Measurements from ENCODE around the gene DNAJC16.

Gene DNAJC16

DNA sequence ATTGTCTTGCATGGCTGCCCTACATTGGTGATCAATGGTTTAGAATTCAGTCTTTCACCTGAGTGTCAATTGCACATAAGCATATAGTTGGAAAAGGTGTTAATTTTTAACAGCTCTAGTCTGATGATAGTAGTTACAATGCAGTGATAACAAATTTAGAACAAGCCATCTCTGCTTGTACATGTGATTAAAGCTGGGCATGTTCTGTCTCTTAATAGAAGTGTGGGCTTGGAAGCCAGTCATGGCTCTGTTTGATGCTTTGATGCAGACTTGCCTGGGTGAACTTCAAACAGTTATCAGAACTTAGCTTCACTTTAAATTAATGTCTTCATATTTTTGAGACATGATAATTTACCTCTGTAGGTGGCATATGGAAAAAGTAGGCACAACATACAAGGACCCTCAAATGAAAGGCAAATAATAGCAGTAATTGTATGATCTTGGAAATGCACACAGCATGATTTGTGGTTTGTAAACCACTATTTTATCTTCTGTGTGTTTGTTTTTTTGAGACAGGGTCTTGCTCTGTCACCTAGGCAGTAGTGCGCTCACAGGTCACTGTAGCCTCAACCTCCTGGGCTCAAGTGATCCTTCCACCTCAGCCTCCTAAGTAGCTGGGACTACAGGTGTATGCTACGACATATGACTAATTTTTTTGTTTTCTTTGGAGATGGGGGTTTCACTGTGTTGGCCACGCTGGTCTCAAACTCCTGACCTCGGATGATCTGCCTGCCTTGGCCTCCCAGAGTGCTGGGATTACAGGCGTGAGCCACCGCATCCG is 94.4 kb downstream of the DNAJC16 start:
- DNase-seq (ENCODE audit: low read depth), result no peak

DNA sequence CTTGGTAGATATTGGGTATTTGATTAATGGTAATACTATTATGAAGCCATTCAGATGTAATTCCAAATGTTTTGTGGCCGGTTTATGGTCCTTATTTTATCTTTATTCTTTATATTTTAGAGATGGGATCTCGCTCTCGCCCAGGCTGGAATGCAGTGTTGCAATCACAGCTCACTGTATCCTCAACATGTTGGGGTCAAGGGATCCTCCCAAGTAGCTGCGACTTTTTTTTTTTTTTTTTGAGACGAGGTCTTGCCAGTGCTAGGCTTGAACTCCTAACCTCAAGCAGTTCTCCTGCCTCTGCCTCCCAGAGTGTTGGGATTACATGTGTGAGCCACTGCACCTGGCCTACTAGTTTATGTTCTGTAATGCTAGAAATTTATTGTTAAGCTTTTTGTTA is 95.3 kb downstream of the DNAJC16 start:
- DNase-seq (ENCODE audit: low read depth), result no peak

DNA sequence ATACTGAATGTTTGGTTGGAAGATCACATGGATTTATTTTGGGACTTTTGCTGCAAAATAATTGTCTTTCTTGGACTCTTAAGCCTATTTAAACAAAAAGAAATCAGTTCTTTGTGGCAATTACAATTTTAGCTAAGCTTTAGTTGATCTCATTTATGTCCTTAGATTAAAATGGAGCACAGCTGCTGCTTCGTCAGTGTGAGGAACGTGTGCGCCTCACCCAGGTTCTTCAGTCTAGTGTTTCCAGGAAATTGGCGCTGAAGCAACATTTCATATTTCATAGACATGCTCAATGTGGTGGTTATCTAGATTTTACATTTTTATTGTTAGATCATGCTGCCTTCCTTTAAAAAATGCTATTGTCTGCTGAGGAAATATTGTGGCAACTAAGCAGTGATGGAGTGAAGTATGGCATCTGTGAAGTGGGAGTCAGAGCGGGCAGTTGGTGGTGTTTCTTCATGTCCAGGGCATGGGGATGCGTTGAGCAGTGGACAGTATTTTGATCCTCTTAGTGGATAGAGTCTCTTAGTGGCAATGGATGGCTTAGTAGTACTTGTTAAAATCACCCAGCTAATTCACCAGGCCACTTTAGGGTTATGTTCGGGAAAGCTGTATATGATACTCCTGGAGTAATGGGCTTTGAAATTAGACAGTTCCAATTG is 96.2 kb downstream of the DNAJC16 start:
- no peak for DNase-seq (ENCODE audit: low read depth)

DNA sequence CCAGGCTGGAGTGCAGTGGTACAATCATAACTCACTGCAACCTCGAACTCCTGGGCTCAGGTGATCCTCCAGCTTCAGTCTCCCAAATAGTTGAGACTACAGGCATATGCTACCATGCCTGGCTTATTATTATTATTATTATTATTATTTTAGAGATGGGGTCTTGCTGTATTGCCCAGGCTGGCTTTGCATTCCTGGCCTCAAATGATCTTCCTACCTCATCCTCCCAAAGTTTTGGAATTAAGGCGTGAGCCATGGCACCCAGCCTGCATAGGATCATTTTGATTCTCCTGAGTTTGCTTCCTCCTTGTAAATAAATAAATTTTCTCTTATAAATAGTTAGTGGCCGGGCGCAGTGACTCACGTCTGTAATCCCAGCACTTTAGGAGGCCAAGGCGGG is 96.8 kb downstream of the DNAJC16 start:
- DNase-seq (ENCODE audit: low read depth), result no peak

DNA sequence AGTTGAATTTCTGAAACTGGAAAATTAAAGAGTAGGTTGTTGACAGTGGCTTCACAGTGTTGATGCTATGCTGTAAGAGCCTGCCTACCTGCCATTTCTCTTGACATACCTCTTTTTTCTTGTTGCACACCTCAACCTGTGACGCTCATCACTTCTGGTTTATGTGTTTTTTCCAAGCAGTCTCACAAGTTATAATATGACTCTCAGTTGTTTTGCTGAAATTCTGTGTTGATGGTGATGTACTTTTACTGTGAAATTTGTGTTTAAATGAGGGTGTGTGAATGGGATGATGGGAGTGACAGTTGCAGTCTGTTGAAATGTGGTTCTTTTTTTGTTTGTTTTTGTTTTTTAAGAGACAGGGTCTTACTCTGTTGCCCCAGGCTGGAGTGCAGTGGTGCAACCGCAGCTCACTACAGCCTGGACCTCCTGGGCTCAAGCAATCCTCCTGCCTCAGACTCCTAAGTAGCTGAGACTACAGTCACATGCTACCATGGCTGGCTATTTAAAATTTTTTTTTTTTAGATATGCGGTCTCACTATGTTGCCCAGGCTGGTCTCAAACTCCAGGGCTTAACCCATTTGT is 97.6 kb downstream of the DNAJC16 start:
- no peak for DNase-seq (ENCODE audit: low read depth)

DNA sequence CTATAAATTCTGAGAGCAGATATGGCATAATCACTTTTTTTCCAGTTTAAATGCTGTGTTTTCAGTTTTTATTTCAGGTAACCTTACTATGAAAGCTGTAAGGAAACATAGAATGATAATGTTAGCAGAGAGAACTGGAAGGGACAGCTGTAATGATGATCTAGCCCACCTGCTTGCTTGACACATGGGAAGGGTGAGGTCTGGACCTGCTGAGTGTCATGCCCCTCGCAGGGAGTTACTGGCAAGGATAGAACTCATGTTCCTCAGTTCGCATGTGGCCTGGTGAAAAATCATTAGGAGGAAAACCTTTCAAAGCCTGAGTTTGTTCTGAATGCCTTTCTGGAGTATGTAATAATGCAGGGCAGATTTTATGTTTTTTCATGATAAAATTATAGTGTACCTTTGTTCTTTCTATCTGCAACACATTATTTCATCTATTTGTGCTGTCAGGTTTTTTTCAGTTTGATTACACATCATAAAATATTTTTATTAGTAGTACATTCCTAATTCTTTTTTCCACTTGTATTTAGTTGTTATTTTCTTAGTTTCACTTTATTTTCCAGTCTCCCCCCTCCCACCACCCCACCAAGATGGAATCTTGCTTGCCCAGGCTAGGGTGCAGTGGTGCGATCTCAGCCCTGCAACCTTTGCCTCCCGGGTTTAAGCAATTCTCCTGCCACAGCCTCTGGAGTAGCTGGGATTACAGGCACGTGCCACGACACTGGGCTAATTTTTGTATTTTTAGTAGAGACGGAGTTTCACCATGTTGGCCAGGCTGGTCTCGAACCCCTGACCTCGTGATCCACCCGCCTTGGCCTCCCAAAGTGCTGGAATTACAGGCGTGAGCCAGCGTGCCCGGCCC is 98.6 kb downstream of the DNAJC16 start:
- DNase-seq (ENCODE audit: low read depth), result no peak
